Peyer's patch (tissue), 4 donors: ENCODE measurements around the gene PGAM2. TPM values are rescaled to one million over a fixed set of nuclear protein-coding genes. Genes with fewer than 3 reads are reported as not detected.

Source experiments
- DNase-seq, 3 donors: peaks; one replicate each; pipeline ENCODE4 v3.0.0-alpha.2; 2017 to 2019
- H3K27ac ChIP-seq, 4 donors: fragments of 200-600 bp; sonication (generic); one replicate each; pipeline ENCODE4 v1.5.1; 2016 to 2019
- H3K27me3 ChIP-seq, 2 donors: fragments of 200-600 bp; sonication (generic); one replicate each; pipeline ENCODE4 v1.5.1; 2019
- H3K36me3 ChIP-seq, 3 donors: fragments of 200-600 bp; sonication (generic); one replicate each; pipeline ENCODE4 v1.5.1; 2016 to 2019
- H3K4me1 ChIP-seq, 4 donors: fragments of 200-600 bp; sonication (generic); one replicate each; pipeline ENCODE4 v1.5.1; 2016 to 2019
- H3K4me3 ChIP-seq, 4 donors: fragments of 200-600 bp; sonication (generic); 1 replicate in 3 of 4; 2 replicates in 1 of 4; pipeline ENCODE4 v1.5.1; 2016 to 2019; ENCODE audit warnings: mild to moderate bottlenecking in 1 of 4
- H3K9me3 ChIP-seq, 4 donors: fragments of 200-600 bp; sonication (generic); one replicate each; pipeline ENCODE4 v1.5.1; 2016 to 2019; ENCODE audit warnings: mild to moderate bottlenecking in 1 of 4
- POLR2A ChIP-seq, 2 donors: fragments of 450-650 bp; IDR thresholded peaks; one replicate each; pipeline ENCODE4 v1.5.1; 2017; ENCODE audit warnings: antibody characterized with exemption in 2 of 2, mild to moderate bottlenecking in 2 of 2, moderate library complexity in 2 of 2
- total RNA-seq, 4 donors: library from RNA; depleted of rRNA; stranded (reverse); fragments of >200 nt; gene quantifications; one replicate each; pipeline ENCODE4 v1.1.0, GENCODE V29; 2016
- TF ChIP-seq, protein P1 (sequence below), 6 experiments: fragments of 450-650 bp in 4 of 6; fragments of 200-600 bp in 2 of 6; sonication (generic) in 1 of 6; IDR thresholded peaks; one replicate each; pipeline ENCODE4 v1.5.1; 2017 to 2019; ENCODE audit warnings: antibody characterized with exemption in 6 of 6, mild to moderate bottlenecking in 3 of 6, moderate library complexity in 1 of 6

The PGAM2 gene
- total RNA-seq, 4 donors from 2014 or later, result 1.2 to 4.1 TPM; not detected in 2

DNA sequence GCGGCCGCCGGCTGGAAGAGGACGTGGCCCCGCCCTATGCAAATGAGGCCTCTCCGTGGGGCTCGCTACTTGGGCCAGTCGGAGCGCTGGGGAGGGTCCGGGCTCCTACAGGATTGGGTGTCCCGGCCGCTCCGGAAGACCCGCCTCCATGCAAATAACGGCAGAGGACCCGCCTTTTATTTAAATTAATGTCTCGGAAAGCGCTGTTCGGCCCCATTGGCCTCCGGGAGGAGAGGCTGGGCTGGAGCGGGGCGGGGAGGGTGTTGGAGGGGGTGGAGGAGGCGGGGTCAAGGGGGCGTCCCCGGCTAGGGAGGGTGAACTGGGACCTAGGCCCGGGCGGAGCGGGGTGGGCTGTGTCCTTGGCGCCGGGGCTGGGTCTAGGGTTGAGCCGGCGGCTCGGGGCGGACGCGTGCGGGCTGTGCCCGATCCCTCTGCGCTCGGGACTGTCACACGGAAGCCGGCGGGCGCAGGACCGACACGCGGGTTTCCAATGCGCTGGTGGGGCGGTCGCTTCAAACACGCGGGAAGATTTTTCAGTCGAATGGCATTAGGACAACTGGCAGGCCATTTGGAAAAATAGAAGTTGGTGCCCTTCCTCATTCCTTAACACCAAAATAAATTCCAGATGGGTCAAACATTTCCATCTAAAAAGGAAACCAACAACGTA, 17.3 kb upstream of the PGAM2 start:
- Histone ChIP-seq H3K4me1 (peaks cover 0 to 22% (median 11%) of the 10 kb centered on the region in 4 donors), H3K36me3 (peaks cover 0 to 31% (median 0%) of the 10 kb centered on the region in 3 donors), H3K27ac (peak overlapping the region; percentile 87 to 98 (median 94)), H3K4me3 (peak overlapping the region; percentile 61 to 99 (median 83)), H3K27me3 (no peaks in the 10 kb centered on the region), H3K9me3 (no peaks in the 10 kb centered on the region)
- peak; percentile 24 to 41 for TF ChIP-seq POLR2A (IDR thresholded peaks at IDR 0.05)
- TF ChIP-seq, protein P1, sequence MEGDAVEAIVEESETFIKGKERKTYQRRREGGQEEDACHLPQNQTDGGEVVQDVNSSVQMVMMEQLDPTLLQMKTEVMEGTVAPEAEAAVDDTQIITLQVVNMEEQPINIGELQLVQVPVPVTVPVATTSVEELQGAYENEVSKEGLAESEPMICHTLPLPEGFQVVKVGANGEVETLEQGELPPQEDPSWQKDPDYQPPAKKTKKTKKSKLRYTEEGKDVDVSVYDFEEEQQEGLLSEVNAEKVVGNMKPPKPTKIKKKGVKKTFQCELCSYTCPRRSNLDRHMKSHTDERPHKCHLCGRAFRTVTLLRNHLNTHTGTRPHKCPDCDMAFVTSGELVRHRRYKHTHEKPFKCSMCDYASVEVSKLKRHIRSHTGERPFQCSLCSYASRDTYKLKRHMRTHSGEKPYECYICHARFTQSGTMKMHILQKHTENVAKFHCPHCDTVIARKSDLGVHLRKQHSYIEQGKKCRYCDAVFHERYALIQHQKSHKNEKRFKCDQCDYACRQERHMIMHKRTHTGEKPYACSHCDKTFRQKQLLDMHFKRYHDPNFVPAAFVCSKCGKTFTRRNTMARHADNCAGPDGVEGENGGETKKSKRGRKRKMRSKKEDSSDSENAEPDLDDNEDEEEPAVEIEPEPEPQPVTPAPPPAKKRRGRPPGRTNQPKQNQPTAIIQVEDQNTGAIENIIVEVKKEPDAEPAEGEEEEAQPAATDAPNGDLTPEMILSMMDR (IDR thresholded peaks at IDR 0.05), result no peak
- peak; percentile 98 to 100 (median 98) for DNase-seq

DNA sequence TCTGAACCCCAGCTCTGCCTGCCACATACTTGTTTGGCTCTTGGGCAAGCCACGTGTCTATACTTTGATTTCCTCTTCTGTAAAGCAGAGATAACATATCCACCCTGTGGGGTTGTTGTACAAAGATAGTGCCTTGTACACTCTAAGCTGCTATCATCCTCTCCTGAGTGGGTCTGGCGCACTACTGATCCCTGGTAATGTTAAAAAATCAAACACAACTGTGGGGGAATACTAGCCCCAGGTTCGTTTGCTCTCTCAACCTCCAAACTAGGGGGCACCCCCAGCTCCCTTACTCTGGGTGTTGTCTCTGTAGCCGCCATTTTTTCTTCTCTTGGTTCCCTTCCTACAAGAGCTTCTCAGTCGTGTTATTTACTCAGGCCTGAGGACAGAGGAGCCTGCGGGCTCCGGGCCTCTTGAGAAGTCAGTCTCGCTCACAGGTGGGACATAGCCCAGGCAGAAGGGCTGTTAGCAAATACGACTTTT, 15.9 kb upstream of the PGAM2 start:
- TF ChIP-seq, protein P1 (IDR thresholded peaks at IDR 0.05), result no peak
- TF ChIP-seq POLR2A (IDR thresholded peaks at IDR 0.05), result no peak
- Histone ChIP-seq H3K27me3 (no peaks in the 10 kb centered on the region), H3K4me3 (peak overlapping the region; percentile 61 to 99 (median 83)), H3K27ac (peak overlapping the region; percentile 86 to 98 (median 94)), H3K4me1 (peaks cover 0 to 20% (median 11%) of the 10 kb centered on the region in 4 donors), H3K9me3 (no peaks in the 10 kb centered on the region), H3K36me3 (peaks cover 0 to 44% (median 0%) of the 10 kb centered on the region in 3 donors)
- DNase-seq, result no peak

DNA sequence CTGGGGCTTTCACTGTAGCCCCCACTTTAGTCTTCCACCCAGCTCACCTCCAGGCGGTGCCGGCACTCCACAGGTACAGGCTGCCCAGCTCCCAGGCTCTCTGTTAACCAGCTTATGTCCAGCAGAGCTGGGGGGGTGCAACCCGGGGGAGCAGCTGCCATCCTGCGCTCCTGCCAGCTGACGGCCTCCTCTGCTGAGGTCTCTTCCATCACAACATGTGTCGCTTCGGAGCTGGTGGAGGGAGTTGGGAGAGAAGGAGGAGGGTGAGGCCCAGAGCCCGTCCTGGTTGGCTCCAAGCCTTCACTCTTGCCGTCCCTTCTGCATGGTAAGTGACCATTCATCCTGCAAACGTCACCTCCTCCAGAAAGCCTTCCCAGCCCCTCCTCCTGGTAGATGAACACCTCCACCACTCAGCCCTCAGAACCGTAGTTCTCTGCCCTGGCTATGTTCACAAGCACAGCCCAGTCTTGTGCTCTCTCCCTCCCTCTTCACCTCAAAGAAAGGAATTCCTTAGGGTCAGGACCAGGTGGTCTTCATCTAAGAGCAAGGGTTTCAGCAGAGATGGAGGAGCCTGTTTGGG, 15.4 kb upstream of the PGAM2 start:
- Histone ChIP-seq H3K9me3 (no peaks in the 10 kb centered on the region), H3K4me3 (peak overlapping the region in 3 of 4 donors; percentile 61 to 99 (median 71)), H3K36me3 (peaks cover 0 to 50% (median 0%) of the 10 kb centered on the region in 3 donors), H3K27ac (peak overlapping the region in 3 of 4 donors; percentile 92 to 98 (median 95)), H3K27me3 (no peaks in the 10 kb centered on the region), H3K4me1 (peaks cover 0 to 20% (median 11%) of the 10 kb centered on the region in 4 donors)
- TF ChIP-seq, protein P1 (IDR thresholded peaks at IDR 0.05), result no peak
- TF ChIP-seq POLR2A (IDR thresholded peaks at IDR 0.05), result no peak
- DNase-seq, result no peak

DNA sequence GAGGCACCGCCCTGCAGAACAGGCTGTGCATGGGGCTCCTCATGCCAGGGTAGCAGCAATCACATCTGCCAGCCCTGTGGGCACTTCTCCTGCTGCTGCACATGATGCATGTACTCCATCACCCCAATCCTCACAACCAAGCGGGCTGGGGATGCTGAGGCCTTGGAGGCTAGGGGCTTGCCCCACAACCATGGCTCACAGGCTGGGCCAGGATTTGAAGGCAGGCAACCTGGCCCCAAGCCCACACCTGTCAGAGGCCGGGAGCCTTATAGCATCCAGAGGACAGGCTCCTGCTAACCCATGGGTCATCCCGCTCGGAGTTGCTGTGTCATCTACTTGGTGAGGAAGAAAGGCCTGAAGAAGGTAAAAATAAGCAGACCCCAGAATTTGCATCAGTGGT, 14.8 kb upstream of the PGAM2 start:
- TF ChIP-seq POLR2A (IDR thresholded peaks at IDR 0.05), result no peak
- TF ChIP-seq, protein P1 (IDR thresholded peaks at IDR 0.05), result no peak
- Histone ChIP-seq H3K36me3 (peaks cover 0 to 56% (median 0%) of the 10 kb centered on the region in 3 donors), H3K4me1 (peaks cover 0 to 20% (median 11%) of the 10 kb centered on the region in 4 donors), H3K27me3 (no peaks in the 10 kb centered on the region), H3K9me3 (no peaks in the 10 kb centered on the region), H3K4me3 (no peak overlapping the region), H3K27ac (peak overlapping the region in 1 of 4 donors; percentile 92)
- DNase-seq, result peak in 1 of 3 donors; percentile 45

DNA sequence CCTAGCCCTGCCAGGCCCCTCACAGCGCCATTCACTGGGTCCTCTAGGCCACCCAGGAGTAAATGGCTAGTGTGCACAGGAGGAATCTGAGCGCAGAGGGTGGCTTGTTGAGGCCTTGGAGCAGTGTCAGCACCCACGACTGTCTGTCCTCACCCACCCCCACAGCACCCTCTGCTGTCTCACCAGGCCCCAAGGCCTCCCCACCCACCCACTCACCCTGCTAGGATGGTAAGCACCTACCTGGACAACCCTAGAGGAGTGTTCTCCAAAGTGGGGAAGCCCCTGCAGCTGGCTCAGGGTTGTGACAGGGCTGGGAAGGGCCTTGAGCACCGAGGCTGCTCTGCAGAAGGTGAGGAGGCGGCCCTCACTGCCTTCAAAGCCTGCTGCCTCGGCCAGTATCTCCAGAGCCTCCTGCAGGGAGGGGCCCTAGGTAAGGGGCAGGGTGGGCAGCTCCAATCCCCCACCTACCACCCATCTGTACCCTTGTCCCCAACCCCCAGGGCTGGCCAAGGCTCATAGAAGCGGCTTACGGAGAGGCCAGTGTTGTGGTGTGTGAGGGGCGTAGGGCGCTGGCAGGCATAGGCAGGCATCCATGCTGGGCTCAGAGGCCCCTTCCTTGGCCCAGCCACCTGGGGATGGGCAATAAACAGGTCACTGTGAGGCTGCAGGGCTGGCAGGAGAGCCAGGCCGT, 14.1 kb upstream of the PGAM2 start:
- no peaks in the 10 kb centered on the region for H3K27me3 ChIP-seq
- H3K4me3 ChIP-seq, result no peak overlapping the region
- TF ChIP-seq, protein P1 (IDR thresholded peaks at IDR 0.05), result no peak
- no peak for TF ChIP-seq POLR2A (IDR thresholded peaks at IDR 0.05)
- peak overlapping the region in 1 of 4 donors; percentile 92 for H3K27ac ChIP-seq
- H3K4me1 ChIP-seq, result peaks cover 0 to 22% (median 11%) of the 10 kb centered on the region in 4 donors
- H3K9me3 ChIP-seq, result no peaks in the 10 kb centered on the region
- peaks cover 0 to 63% (median 0%) of the 10 kb centered on the region in 3 donors for H3K36me3 ChIP-seq
- peak in 1 of 3 donors; percentile 46 for DNase-seq
